HG03457 (cell line): ENCODE results near the gene ANKRD12.
"Not testable (repeated sequence)": the region's sequence is repeated elsewhere in the genome, so short reads cannot be mapped to it uniquely, and the experiment has no call there.

Source experiments
- ATAC-seq: cut with Tn5 transposase; IDR thresholded peaks from one replicate; pipeline ENCODE4 v1.9.1; 2021; ENCODE audit warnings: moderate number of reproducible peaks; ENCODE audit not compliant: unreplicated experiment

ANKRD12 gene

DNA sequence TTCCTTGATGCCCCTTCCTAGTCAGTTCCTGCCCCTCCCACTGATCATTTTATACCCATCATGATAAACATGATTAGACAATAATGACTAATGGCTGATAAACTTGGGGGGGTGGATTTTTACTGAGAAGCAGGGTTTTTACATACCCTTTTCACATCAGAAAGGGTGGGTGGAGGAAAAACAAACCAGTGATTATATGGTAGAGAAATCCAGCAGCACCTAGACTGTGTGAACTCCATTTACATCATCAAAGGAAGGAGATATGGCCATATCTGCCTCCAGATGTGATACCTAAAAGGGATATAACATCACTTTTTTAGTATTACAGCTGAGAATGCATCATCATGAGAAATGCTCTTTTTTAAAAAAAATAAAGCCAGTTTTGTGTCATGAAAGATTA is 89.9 kb downstream of the ANKRD12 start:
- ATAC-seq: no peak

DNA sequence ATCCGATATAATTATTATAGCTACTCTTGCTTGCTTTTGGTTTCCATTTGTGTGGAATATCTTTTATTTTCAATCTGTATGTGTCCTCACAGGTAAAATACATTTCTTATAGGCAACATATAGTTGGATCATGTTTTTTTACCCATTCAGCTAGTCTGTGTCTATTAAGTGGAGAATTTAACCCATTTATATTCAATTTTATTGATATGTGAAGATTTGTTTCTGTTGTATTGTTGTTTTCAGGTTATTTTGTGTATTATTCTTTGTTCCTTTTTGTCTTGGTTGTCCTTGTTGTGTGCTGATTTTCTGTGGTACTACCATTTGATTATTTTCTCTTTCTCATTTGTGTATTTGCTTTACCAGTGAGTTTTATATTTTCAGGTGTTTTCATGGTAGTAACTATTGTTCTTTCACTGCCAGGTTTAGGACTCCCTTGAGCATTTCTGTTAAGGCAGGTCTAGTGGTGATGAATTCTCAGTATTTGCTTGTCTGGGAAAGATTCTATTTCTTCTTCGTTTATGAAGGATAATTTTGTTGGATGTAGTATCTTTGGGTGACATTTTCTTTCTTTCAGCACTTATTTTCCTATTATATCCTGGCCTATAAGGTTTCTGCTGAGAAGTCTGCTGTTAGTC is 95.4 kb downstream of the ANKRD12 start:
- ATAC-seq: no peak

- ATAC-seq: no peak
Observed at GRCh38 chr18:9232977-9233376, 96.4 kb downstream of the ANKRD12 start.

GRCh38 chr18:9233771-9234440 is 97.3 kb downstream of the ANKRD12 start:
- no peak for ATAC-seq

- ATAC-seq: no peak
Observed at GRCh38 chr18:9234528-9234927, 97.9 kb downstream of the ANKRD12 start.

DNA sequence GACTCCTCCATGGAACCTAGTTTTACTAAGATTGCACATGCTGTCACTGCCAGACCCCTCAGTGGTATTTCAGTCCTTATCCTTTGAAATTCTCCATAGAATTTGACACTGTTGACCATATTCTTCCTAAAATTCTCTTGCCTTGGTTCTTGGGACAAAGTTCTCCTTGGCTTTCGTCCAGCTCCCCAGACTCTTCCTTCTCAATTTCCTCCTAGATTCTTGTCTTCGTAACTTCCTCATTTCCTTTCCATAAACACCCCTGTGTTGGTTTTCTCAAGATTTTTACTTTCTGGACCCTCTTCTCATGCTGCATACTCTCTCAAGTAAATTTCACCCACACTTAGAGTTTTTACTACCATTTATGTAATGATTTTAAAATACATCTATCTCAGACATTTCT is 101.4 kb downstream of the ANKRD12 start:
- no peak for ATAC-seq

- no peak for ATAC-seq
Observed at GRCh38 chr18:9239720-9240119, 103.1 kb downstream of the ANKRD12 start.

DNA sequence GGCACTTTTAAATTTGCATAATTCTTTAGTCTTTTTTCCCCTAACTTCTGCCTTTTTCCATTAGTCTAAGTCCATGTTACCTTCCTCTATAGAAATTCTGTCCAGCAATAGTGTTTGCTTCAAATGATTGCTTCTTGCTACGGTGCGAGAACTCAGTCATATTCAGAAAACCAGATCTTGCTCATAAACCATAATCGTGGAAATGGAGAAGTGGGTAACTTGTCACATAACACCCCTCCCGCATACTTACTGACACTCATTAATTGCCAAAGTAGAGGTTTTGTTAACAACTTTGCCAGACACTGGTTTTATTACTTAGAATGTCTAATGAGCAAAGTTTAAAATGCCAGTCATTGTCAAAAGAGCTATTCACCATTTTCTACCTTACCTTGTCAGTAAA is 103.7 kb downstream of the ANKRD12 start:
- no peak for ATAC-seq

- no peak for ATAC-seq
Observed at GRCh38 chr18:9243029-9243428, 106.4 kb downstream of the ANKRD12 start.

- no peak for ATAC-seq
Observed at GRCh38 chr18:9244376-9244775, 107.8 kb downstream of the ANKRD12 start.

- ATAC-seq: no peak
Observed at GRCh38 chr18:9248661-9249060, 112.1 kb downstream of the ANKRD12 start.

GRCh38 chr18:9249254-9249653 is 112.7 kb downstream of the ANKRD12 start:
- ATAC-seq: no peak

- no peak for ATAC-seq
Observed at GRCh38 chr18:9259173-9259572, 122.6 kb downstream of the ANKRD12 start.

- ATAC-seq: no peak
Observed at GRCh38 chr18:9260388-9261380, 124.1 kb downstream of the ANKRD12 start.

GRCh38 chr18:9263264-9263663 is 126.7 kb downstream of the ANKRD12 start:
- no peak for ATAC-seq

DNA sequence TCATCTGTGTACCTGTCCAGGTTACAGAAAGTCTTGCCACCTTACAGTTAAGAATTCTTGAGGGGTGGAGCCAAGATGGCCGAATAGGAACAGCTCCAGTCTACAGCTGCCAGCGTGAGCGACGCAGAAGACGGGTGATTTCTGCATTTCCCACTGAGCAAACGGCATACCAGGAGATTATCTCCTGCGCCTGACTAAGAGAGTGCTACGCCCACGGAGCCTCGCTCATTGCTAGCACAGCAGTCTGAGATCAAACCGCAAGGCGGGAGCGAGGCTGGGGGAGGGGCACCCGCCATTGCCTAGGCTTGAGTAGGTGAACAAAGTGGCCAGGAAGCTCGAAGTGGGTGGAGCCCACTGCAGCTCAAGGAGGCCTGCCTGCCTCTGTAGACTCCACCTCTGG is 128.2 kb downstream of the ANKRD12 start:
- ATAC-seq: not testable (repeated sequence)

DNA sequence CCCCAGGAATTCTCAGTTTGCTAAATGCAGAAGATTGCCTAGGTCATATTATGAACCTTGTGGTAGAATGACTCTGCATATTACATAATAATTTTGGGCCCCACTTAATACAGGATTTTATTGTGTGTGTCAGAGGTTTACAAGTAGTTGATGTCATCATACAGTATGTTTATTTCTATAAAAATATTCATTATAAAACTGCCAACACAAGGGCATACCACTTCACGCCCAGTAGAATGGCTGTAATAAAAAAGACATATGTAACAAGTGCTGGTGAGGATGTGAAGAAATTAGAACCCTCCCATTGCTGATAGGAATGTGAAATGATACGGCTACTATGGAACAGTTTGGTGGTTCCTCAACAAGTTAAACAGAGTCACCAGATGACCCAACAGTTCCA is 136.6 kb downstream of the ANKRD12 start:
- no peak for ATAC-seq

GRCh38 chr18:9275890-9276289 is 139.3 kb downstream of the ANKRD12 start:
- ATAC-seq: no peak

DNA sequence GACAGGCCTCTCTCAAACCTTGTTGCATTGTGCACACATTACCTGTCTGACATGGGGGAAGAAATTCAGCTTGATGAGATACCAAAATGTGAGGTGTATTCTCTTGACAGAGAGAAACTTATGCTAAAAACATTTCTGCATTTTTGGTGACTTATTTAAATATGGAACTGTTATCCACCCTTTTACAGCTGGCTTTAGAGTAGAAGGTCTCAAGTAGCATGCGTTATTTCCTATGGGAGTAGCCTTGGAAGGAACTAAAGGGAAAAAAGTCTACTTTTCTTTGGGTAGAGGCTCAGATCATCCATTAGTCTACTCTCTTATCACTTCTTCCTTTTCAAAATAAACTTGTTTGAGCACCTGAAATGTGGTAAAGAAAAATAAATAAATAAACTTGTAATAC is 141.4 kb downstream of the ANKRD12 start:
- ATAC-seq: no peak

DNA sequence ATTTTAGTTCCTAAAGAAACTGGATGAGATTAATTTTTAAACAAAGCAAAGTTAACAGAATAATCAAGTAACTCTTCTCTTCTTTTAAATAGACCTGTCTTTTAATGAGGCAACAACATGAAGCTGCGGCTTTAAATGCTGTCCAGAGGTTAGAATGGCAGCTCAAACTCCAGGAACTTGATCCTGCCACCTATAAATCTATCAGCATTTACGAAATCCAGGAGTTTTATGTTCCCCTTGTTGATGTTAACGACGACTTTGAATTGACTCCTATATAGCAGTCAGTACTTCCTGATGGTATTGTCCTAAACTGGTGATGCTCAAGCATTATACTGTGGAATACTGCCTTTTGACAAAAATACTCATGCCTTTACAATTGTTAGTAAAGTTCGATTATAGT is 144.3 kb downstream of the ANKRD12 start:
- no peak for ATAC-seq

DNA sequence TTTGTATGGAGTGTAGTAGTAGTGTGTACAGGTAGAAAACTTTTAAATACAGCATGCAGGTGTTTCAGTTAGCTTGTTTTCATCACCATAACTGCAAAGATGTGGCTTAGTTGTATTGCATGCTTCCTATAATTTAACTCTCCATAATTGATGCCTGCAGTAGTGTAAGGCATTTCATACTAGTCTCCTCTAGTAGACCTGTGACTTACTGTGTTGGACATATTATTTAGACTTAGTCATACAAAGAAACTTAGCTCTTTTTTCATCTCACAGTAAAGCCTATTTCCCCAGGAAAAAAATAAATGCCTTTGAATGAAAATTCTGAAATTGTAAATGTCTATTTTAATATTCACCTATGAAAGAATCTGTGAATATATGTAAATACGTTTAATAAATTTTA is 145.2 kb downstream of the ANKRD12 start:
- no peak for ATAC-seq

GRCh38 chr18:9283791-9284190 is 147.2 kb downstream of the ANKRD12 start:
- no peak for ATAC-seq
